Left ventricle myocardium inferior (tissue), 1 donor: ENCODE measurements around the gene SPRR2G. TPM values are rescaled to one million over a fixed set of nuclear protein-coding genes. Genes with fewer than 3 reads are reported as not detected.
"Not testable (repeated sequence)": the region's sequence is repeated elsewhere in the genome, so short reads cannot be mapped to it uniquely, and the experiment has no call there.

Experiments
- DNase-seq: peaks from one replicate; pipeline ENCODE4 v3.0.0-alpha.2; 2020
- H3K27ac ChIP-seq: fragments of 200-600 bp; replicated peaks from 2 replicates; pipeline ENCODE4 v1.8.0; 2021
- H3K27me3 ChIP-seq: fragments of 200-600 bp; 2 replicates; pipeline ENCODE4 v1.8.0; 2021; ENCODE audit warnings: low read depth
- H3K36me3 ChIP-seq: fragments of 200-600 bp; 2 replicates; pipeline ENCODE4 v1.8.0; 2021
- H3K4me1 ChIP-seq: fragments of 200-600 bp; 2 replicates; pipeline ENCODE4 v1.8.0; 2021
- H3K4me3 ChIP-seq: fragments of 200-600 bp; 2 replicates; pipeline ENCODE4 v1.8.0; 2021; ENCODE audit warnings: mild to moderate bottlenecking, moderate library complexity
- H3K9me3 ChIP-seq: fragments of 200-600 bp; replicated peaks from 2 replicates; pipeline ENCODE4 v1.8.0; 2021
- CTCF ChIP-seq: fragments of 200-600 bp; IDR thresholded peaks from 2 replicates; pipeline ENCODE4 v1.8.0; 2021; ENCODE audit warnings: antibody characterized with exemption, mild to moderate bottlenecking, borderline replicate concordance
- intact Hi-C: fragments of 100-400 bp; cut with micrococcal nuclease; formaldehyde crosslinking; loops from one replicate; pipeline ENCODE4 v1.11.0; 2022
- long read RNA-seq: library from polyadenylated mRNA; unstranded; transcript quantifications from one replicate; pipeline ENCODE4 v2.0.0, GENCODE V29; 2021
- total RNA-seq: library from RNA; stranded (reverse); fragmentation: NEBNext Ultra II Directional; extraction: Animal tissue kit (Norgen Biotek cat#: 25700); gene quantifications from one replicate; pipeline ENCODE4 v1.2.1, GENCODE V29; 2021
- donor health status: DM: no; HTN: yes; CAD: no; lungs with severe emphysema.

SPRR2G gene
- total RNA-seq, result not detected
- long read RNA-seq, result 0 reads

GRCh38 chr1:153150846-153151245, at the start of gene SPRR2G:
Gene SPRR2G, minus strand, starts transcription at chr1:153150890. Its CDS starts 780 bp downstream, at chr1:153150110.
- no peak for DNase-seq
- no peak within 1 kb of the TSS for H3K27ac ChIP-seq
- H3K36me3 ChIP-seq, result no peaks in the 10 kb centered on the region
- no peaks in the 10 kb centered on the region for H3K4me1 ChIP-seq
- H3K4me3 ChIP-seq, result no peak within 1 kb of the TSS
- H3K9me3 ChIP-seq, result no peaks in the 10 kb centered on the region
- TF ChIP-seq CTCF, result no peak
- no peaks in the 10 kb centered on the region for H3K27me3 ChIP-seq
- intact Hi-C loops, result no loop called here

GRCh38 chr1:153195216-153195615, 44.5 kb upstream of the SPRR2G start:
- no peak overlapping the region for H3K27ac ChIP-seq
- H3K4me3 ChIP-seq, result no peak overlapping the region
- intact Hi-C loops, result no loop called here
- H3K4me1 ChIP-seq, result no peaks in the 10 kb centered on the region
- peaks cover 58% of the 10 kb centered on the region for H3K27me3 ChIP-seq
- no peaks in the 10 kb centered on the region for H3K36me3 ChIP-seq
- no peak for DNase-seq
- no peaks in the 10 kb centered on the region for H3K9me3 ChIP-seq
- TF ChIP-seq CTCF, result no peak

GRCh38 chr1:153194331-153195050, 43.8 kb upstream of the SPRR2G start:
- H3K27me3 ChIP-seq, result peaks cover 60% of the 10 kb centered on the region
- no peak overlapping the region for H3K27ac ChIP-seq
- H3K4me1 ChIP-seq, result no peaks in the 10 kb centered on the region
- no peak for DNase-seq
- no peak for TF ChIP-seq CTCF
- H3K36me3 ChIP-seq, result no peaks in the 10 kb centered on the region
- no peak overlapping the region for H3K4me3 ChIP-seq
- H3K9me3 ChIP-seq, result no peaks in the 10 kb centered on the region
- intact Hi-C loops, result no loop called here

- no peak for DNase-seq
- H3K4me1 ChIP-seq, result no peaks in the 10 kb centered on the region
Observed at GRCh38 chr1:153192697-153193096, 42.0 kb upstream of the SPRR2G start.

GRCh38 chr1:153190373-153190772, 39.7 kb upstream of the SPRR2G start:
- Histone ChIP-seq H3K9me3 (peaks cover 12% of the 10 kb centered on the region), H3K27me3 (peaks cover 58% of the 10 kb centered on the region), H3K4me3 (no peak overlapping the region), H3K36me3 (no peaks in the 10 kb centered on the region), H3K4me1 (no peaks in the 10 kb centered on the region), H3K27ac (no peak overlapping the region)
- TF ChIP-seq CTCF, result no peak
- no peak for DNase-seq
- intact Hi-C loops, result no loop called here

More at GRCh38 chr1:153192697-153193096, 42.0 kb upstream of the SPRR2G start:
- no peak overlapping the region for H3K27ac ChIP-seq
- no peaks in the 10 kb centered on the region for H3K36me3 ChIP-seq
- TF ChIP-seq CTCF, result no peak
- H3K4me3 ChIP-seq, result no peak overlapping the region
- H3K27me3 ChIP-seq, result peaks cover 69% of the 10 kb centered on the region
- no peaks in the 10 kb centered on the region for H3K9me3 ChIP-seq
- intact Hi-C loops, result no loop called here

GRCh38 chr1:153188301-153188700, 37.6 kb upstream of the SPRR2G start:
- H3K4me3 ChIP-seq, intact Hi-C loops, H3K27ac ChIP-seq, H3K4me1 ChIP-seq, H3K36me3 ChIP-seq, DNase-seq: not testable (repeated sequence)
- Histone ChIP-seq H3K9me3 (peaks cover 32% of the 10 kb centered on the region), H3K27me3 (peaks cover 45% of the 10 kb centered on the region)
